HT-29 (cell line): ENCODE data around the gene DNAL1. TPM values are rescaled to one million over a fixed set of nuclear protein-coding genes. Genes with fewer than 3 reads are reported as not detected.
"Not testable (repeated sequence)": the region's sequence is repeated elsewhere in the genome, so short reads cannot be mapped to it uniquely, and the experiment has no call there.

Experiments
- DNase-seq: peaks from one replicate; pipeline ENCODE4 v3.0.0-alpha.2; 2015; ENCODE audit warnings: low spot score
- total RNA-seq: library from RNA; depleted of rRNA; stranded (reverse); fragments of >200 nt; shearing (Covaris generic); gene quantifications from 2 replicates; pipeline ENCODE4 v1.2.3, GENCODE V29; 2014; rRNA removed

DNAL1 gene, protein sequence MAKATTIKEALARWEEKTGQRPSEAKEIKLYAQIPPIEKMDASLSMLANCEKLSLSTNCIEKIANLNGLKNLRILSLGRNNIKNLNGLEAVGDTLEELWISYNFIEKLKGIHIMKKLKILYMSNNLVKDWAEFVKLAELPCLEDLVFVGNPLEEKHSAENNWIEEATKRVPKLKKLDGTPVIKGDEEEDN
- 1.1 and 3.2 TPM in 2 replicates for total RNA-seq

DNA sequence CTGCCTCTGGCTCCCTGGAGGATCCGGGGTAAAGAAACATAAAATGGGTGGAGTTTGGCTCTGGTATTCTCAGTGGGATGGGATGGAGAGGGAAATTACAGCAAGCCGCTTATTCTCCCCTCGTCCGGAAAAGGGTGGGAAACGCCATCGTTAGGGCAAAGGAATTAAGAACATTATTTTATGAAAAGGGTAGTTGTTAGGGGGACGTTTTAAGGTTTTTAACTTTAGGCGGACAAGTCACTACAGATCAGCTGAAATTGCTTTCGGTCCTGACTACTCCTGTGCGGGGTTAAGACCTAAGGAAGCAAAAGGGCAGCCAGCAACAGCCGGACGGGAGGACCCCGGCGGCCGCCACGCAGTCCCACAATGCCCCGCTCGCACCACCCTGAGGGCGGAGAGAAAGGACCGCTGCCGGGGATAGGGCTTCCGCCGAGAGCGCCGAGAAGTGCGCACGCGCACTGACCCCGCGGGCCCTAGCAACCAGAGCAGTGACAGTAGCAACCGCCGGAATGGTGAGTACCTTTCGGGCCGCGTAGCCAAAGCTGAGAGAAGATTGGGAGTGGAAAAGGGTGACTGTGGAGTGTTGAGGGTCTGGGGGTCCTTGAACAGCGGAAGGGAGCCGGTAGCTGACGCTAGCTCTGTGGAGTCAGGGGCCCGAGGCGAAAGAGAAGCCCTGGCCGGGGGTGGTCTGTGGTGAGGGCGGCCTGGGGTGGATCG is at the start of gene DNAL1:
DNAL1 (plus strand) TSS at position 456 of the 717 bp plus-strand sequence; CDS start at position 510, 54 bp downstream.
- peak; percentile 91 for DNase-seq

DNA sequence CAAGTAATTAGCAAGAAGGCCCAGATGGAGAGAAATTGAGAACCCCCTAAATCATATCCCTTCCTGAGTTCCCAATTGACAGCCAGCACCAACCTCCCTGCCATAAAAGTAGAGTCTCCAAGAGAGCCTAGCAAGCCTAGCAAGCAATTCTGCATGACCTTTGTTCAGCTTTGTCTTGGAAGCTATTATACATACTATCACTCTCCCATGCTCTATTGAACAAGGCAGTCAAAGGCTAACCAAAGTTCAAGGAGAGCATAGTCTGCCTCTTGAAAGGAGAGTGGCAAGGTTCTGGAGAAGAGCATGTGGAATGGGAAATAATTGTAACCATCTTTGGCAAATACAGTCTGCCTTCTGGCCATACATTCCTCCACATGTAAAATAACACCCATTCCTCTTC is 45.3 kb upstream of the DNAL1 start:
- DNase-seq, result no peak

DNA sequence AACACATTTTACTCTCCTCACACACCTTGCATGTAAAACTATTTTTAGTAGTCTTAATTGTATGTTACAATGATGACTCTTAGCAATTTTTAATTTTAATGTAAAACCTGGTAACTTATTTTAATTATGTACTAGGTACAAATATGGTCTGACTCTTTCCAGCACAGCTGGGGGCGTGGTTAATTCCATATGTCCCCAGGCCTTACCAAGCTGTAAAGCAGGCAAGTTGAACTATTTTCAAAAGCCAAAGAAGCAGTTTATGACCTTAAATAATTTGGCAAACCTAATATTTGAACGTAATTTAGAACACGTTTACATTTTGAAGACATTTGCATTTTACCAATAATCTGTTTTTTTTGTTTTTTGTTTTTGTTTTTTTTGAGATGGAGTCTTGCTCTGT is 41.8 kb upstream of the DNAL1 start:
- no peak for DNase-seq

DNA sequence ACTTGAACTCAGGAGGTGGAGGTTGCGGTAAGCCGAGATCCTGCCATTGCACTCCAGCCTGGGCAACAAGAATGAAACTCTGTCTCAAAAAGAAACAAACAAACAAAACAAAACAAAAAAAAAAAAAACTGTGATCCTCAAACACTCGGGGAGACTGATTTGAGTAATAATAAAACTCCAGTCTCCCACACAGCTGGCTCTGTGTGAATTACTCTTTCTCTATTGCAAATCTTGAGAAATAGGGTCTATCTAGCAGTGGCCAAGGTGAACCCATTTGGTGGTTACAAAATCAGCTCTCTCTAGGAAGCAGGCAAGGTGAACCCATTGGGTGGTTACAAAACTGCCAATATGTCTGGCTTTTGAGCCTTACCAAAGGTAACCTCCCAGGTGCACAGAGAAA is 38.5 kb upstream of the DNAL1 start:
- no peak for DNase-seq

DNA sequence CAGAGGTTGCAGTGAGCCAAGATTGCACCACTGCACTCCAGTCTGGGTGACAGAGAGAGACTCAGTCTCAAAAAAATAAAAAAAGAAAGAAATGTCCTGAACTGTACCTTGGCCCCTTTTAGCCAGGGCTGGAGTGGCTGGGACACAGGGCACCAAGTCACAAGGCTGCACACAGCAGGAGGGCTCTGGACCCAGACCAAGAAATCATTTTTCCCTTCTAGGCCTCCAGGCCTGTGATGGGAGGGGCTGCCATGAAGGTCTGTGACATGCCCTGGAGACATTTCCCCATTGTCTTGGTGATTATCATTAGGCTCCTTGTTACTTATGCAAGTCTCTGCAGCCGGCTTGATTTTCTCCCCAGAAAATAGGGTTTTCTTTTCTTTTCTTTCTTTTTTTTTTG is 37.5 kb upstream of the DNAL1 start:
- no peak for DNase-seq

DNA sequence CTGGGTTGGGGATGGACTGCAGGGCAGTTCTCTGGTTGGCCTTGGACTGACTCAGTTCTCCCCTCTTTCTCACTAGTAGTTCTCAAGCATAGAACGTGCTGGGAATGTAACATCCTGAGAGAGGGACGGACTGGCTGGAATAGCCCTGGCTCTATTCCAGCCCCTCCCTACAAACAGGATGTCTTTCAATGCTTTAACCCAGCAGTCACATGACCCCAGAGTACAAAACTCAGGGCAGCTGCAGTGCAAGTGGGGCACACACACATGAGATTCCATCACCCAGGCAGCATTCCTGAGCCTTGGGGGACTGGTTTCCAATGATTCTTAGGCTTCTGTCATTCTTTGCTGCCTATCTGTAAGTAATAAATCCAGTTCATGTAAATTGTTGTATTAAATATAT is 34.1 kb upstream of the DNAL1 start:
- DNase-seq, result no peak

DNA sequence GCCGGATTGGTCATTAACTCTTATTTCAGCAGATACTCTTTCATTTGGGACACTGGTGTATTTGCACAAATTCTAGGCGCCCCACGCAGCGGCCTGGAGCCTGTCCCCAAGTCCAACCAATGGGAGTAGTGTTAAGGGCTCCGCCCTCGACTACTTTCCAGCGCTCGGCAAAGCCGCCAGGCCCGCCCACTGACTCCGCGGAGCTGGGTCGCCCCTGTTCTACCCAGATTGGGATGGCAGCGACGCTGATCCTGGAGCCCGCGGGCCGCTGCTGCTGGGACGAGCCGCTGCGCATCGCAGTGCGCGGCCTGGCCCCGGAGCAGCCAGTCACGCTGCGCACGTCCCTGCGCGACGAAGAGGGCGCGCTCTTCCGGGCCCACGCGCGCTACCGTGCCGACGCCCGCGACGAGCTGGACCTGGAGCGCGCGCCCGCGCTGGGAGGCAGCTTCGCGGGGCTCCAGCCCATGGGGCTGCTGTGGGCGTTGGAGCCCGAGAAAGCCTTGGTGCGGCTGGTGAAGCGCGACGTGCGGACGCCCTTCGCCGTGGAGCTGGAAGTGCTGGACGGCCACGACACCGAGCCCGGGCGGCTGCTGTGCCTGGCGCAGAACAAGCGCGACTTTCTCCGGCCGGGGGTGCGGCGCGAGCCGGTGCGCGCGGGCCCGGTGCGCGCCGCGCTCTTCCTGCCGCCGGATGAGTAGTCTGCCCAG is 32.3 kb upstream of the DNAL1 start, which contains the start of gene ACOT6:
ACOT6 (plus strand) TSS at position 179 of the 707 bp plus-strand sequence; CDS start at position 234, 55 bp downstream.
- DNase-seq, result peak; percentile 52

DNA sequence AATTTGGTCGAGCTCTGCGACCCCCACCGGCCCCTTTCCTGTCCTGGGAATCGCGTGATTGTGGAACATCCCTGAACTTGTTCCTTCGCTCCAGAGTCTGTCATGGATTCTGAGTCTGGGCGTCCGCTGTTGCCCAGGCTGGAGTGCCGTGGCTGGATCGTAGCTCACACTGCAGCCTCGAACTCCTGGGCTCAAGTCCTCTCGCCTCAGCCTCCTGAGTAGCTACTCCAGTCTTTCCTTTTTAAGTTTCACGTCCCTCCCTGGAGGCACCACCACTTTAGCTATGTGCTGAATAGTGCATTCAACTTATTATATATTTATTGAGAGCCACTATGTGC is 31.8 kb upstream of the DNAL1 start:
- DNase-seq, result peak; percentile 19

DNA sequence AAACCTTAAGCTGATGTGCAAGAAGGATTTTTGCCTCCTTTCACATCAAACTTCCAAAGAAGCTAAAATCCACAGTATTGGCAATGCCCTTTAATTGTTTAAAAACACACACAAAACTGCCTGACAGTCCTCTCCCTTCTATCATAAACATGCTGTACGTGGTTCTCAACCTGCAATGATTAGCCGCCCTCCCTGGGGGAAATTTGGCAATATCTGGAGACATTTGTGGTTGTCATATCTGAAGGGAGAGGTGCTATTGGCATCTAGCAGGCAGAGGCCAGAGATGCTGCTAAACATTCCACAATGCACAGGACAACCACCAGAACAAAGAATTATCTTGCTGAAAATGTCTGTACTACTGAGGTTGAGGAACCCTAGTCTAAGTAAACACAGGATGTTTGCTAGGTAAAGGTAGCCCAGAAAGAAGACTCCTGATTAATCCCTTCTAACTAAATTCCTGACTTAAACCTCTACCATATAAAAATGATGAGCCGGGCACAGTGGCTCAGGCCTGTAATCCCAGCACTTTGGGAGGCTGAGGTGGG is 31.3 kb upstream of the DNAL1 start:
- no peak for DNase-seq

DNA sequence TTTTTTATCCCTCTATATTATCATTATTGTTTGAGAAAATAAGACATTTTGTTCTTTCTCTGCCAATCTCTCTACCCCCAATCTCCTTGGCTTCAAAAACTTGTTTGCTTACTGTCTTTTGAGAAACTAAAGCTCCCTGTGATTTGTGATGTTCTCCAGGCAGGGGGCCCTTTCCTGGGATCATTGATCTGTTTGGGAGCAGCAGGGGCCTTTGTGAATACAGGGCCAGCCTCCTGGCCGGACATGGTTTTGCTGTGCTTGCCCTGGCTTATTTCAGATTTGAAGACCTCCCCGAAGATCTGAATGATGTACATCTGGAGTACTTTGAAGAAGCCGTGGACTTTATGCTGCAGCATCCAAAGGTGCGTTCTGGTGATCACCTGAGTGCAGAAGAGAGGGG is 28.0 kb upstream of the DNAL1 start:
- DNase-seq, result no peak

DNA sequence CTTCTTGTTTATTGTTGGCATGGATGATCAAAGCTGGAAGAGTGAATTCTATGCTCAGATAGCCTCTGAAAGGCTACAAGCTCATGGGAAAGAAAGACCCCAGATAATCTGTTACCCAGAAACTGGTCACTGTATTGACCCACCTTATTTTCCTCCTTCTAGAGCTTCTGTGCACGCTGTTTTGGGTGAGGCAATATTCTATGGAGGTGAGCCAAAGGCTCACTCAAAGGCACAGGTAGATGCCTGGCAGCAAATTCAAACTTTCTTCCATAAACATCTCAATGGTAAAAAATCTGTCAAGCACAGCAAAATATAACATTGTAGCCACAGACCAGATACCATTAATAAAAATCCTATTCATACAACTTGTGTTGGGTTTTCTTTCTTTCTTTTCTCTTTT is 25.3 kb upstream of the DNAL1 start:
- no peak for DNase-seq

DNA sequence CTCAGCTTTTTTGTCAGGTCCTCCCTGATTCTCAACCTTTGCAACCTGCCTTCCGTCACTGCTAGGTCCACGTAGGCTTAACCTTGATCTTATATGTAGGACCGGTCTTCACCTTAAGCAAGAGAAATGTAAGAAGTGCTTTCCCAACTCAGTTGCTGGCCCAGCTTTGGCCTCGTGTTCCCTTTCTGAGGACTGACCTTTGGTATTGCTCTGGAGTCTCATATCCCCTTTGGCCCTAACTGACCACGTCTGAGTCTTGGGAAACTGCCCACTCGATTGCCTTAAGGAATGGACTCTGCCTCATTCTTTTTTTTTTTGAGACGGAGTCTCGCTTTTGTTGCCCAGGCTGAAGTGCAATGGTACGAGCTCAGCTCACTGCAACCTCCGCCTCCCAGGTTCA is 24.5 kb upstream of the DNAL1 start:
- no peak for DNase-seq

DNA sequence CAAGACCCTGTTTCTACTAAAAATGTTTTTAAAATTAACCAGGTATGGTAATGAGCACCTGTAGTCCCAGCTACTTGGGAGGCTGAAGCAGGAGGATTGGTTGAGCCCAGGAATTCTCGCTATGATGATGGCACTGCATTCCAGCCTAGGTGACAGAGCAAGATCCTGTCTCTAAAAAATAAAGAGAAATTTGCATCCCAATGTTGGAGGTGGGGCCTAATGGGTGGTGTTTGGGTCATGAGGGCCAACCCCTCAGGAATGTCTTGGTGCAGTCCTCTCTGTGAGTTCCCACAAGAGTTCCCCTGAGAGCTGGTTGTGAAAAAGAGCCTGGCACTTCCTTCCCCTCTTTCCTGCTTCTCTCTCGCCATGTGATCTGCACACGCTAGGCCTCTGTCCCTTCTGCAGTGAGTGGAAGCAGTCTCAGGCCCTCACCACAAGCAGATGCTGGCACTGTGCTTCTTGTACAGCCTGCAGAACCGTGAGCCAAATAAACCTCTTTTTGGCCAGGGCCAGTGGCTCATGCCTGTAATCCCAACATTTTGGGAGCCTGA is 21.2 kb upstream of the DNAL1 start:
- no peak for DNase-seq

DNA sequence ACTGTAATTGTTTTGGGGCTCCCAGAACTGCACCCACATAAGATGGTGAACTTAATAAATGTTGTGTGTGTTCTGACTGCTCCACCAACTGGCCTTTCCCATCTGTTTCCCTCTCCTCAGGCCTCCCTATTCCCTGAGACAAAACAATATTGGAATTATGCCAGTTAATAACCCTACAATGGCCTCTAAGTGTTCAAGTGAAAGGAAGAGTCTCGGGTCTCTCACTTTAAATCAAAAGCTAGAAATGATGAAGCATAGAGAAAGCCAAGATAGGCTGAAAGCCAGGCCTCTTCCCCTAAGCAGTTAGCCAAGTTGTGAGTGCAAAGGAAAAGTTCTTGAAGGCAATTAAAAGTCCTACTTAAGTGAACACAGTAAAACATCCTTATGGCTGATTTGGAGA is 19.1 kb upstream of the DNAL1 start:
- DNase-seq, result no peak

DNA sequence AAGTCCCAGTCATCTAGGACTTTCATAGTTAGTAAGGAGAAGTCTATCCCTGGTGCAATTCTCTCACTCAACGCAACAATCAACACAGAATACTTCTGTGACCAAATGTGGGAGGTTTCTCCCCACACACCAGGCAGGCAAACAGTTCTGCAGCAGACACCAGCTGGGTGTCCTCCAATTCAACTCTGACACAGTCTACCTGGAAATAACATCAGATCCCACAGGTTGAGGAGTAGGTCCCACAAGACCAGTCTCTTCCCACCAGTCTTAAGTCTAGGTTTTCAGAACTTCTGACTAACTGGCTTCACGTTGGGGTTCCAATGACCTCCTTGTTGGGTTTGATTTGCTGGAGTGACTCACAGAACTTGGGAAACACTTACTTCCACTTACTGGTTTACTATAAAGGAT is 17.6 kb upstream of the DNAL1 start:
- DNase-seq, result no peak

DNA sequence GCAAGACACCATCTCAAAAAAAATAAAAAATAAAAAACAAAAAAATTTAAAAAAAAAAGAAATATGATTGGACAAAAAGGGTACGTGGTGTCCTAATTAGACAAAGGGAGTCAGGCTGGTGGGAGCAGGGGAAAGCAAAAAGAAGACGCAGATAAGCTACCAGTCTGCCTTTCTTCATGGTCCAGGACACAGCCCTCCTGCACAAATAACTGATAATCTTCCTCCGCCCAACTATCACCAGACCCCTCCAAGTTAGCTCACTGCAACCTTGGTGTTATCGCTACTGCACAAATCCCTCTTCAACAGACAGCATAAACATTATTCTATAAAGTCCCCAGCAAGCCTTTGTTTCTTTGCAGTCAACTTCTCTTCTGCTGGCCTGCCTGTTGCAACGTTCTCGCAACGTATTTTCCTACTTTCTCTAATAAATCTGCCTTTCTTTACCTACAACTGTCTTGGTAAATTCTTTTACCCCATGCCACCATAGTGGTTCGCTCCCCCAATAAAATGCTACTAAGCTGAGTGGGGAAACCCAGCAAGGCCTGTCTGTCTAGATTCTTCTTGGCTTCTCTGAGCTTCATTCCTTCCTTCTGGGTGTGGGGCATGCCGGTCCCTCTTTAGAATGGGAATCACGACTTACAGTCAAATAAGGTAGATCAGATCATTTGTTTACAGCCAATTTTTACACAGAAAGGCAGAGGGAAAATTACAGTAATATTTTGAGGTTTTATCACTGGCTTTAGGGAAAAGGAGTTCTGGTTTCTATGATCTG is 14.6 kb upstream of the DNAL1 start:
- no peak for DNase-seq

DNA sequence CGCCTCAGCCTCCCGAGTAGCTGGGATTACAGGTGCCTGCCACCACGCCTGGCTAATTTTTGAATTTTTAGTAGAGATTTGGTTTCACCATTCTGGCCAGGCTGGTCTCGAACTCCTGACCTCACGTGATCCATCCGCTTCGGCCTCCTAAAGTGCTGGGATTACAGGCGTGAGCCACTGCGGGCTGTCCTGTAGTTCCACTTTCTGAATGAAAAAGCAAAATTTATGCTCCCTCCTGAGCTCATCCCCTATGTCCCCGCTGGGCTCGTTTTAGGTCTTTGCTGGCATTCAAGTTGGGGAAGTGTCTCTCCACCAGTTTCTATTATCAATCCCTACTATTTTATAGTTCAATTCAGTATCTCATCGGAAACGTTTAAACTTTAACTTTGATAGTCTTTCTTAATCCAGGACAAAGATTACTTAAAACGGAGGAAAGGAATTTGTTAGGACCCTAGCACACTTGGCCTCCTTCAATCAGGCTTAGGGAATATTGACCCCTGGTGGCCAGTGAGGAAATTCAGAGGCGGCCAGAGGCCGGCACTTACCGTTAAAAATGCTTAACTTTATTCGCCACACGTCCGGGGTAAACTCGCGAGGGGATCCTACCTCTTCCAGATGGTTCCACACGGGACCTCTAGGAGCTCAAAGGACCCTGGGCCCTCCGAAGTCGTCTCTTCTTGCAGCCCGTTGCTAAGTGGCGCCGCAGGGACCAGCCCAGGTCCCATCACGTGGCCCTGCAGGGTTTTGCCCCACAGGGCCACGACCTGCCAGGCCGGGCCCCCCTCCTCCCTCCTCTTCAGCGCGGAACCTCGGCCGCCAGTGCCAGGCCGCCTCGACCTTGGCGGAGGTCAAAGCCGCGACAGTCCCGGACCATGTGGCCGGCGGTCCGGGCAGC is 11.4 kb upstream of the DNAL1 start:
- peak; percentile 67 for DNase-seq

DNA sequence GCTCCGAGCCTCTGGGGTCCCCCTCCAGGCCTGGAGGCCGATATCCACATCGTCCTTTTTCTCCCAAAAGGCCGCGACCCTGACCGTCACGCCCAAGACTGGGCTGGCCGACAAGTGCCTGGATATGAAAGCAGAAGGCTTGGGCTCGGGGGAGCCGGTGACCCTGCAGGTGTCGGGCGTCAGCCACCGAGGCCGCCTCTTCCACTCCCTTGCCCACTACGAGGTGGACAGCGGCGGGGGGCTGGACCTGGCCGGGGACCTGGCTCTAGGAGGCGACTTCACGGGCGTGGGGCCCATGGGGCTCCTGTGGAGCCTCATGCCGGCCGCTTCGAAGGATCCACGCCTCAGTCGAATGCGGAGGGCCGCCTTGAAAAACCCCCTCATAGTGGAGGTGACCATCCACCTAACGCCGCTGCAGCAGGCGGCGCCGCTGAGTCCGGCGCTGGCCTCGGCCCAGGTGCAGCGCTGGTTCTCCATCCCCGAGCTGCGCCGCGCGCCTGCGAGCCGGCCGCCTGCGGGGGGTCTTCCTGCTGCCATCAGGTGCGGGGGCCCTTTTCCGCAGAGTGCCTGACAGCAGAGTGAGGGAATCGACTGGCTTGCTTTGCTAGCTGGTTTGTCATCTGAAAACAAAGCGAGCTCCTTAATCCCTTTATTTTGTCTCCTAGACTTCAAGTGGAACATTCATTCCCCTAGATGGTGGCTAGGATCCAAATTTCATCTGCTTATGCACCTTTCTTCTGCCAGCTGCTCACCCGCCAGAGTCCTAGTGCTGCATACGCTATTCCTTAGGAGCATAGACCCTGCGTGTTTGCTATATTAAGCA is 10.6 kb upstream of the DNAL1 start:
- peak; percentile 38 for DNase-seq

DNA sequence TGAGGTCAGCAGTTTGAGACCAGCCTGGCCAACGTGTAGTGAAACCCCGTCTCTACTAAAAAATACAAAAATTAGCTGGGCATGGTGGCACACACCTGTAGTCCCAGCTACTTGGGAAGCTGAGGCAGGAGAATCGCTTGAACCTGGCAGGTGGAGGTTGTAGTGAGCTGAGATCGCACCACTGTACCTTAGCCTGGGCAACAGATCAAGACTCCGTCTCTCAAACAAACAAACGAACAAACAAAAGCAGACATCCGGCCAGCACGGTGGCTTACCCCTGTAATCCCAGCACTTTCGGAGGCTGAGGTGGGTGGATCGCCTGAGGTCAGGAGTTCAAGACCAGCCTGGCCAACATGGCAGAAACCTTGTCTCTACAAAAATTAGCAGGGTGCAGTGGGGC is 8.4 kb upstream of the DNAL1 start:
- DNase-seq, result not testable (repeated sequence)

DNA sequence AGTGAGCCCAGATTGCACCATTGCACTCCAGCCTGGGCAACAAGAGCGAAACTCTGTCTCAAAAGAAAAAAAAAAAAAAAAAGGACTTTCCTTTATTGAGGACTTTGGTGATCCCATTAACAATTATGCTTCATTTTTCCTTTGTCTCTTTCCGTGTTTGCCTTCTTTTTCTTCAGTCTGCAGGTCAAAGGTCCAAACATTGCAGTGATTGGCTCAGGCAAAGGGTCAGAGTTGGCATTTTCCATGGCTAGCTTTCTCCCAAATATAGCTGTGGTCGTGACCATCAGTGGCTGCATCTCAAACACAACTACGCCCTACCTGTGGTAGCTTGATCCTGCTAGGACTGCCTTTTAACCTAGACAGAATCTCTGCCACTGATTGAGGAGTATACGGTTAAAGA is 7.0 kb upstream of the DNAL1 start:
- DNase-seq, result no peak
